Right lobe of liver (tissue), 6 donors: ENCODE measurements around the gene KDM4D. TPM values are rescaled to one million over a fixed set of nuclear protein-coding genes. Genes with fewer than 3 reads are reported as not detected.

Source experiments
- ATAC-seq, 4 donors: fragments of 200-7000 bp; cut with Tn5 transposase; one replicate each; pipeline ENCODE4 v1.9.1; 2020; ENCODE audit warnings: mild to moderate bottlenecking in 4 of 4, moderate library complexity in 4 of 4
- DNase-seq, 3 donors: peaks; one replicate each; pipeline ENCODE4 v3.0.0-alpha.2; 2020
- H3K27ac ChIP-seq, 3 donors: fragments of 200-600 bp; one replicate each; pipeline ENCODE4 v1.8.0; 2022
- H3K27me3 ChIP-seq, 2 donors: fragments of 200-600 bp; one replicate each; pipeline ENCODE4 v1.8.0; 2022
- H3K36me3 ChIP-seq, 4 donors: fragments of 200-600 bp; sonication (generic) in 1 of 4; one replicate each; pipeline versions ENCODE4 v1.5.1 to v1.8.0; 2017 to 2022; ENCODE audit warnings: control low read depth in 1 of 4
- H3K4me1 ChIP-seq, 4 donors: fragments of 200-600 bp; sonication (generic) in 1 of 4; one replicate each; pipeline versions ENCODE4 v1.5.1 to v1.8.0; 2017 to 2022; ENCODE audit warnings: control low read depth in 1 of 4
- H3K4me3 ChIP-seq, 3 donors: fragments of 200-600 bp; one replicate each; pipeline ENCODE4 v1.8.0; 2022
- H3K9me3 ChIP-seq, 4 donors: fragments of 200-600 bp; sonication (generic) in 1 of 4; one replicate each; pipeline versions ENCODE4 v1.5.1 to v1.8.0; 2017 to 2022; ENCODE audit warnings: control low read depth in 1 of 4
- POLR2A ChIP-seq: fragments of 450-650 bp; IDR thresholded peaks from one replicate; pipeline ENCODE4 v1.6.1; 2017; ENCODE audit warnings: antibody characterized with exemption, mild to moderate bottlenecking
- WGBS: methylation state at CpG from one replicate; pipeline ENCODE4 v1.1.6; 2018; ENCODE audit warnings: low coverage, low lambda C conversion rate; ENCODE audit not compliant: insufficient coverage; ENCODE audit errors: missing lambda C conversion rate; 5-methylcytosine and 5-hydroxymethylcytosine counted together
- intact Hi-C, 2 donors: fragments of 100-400 bp; cut with DNase I; formaldehyde crosslinking; loops; one replicate each; pipeline versions ENCODE4 v1.11.2 to v1.14.1; 2022
- total RNA-seq, 6 experiments: library from RNA; depleted of rRNA in 2 of 6; stranded (reverse); fragments of >200 nt in 2 of 6; fragmentation: NEBNext Ultra II Directional in 3 of 6; extraction: Animal tissue kit (Norgen Biotek cat#: 25700) in 3 of 6; gene quantifications; one replicate each; pipeline versions ENCODE4 v1.1.0 to v1.2.4, GENCODE V29; 2016 to 2023
- TF ChIP-seq, protein P1 (sequence below), 4 donors: fragments of 200-600 bp in 3 of 4; fragments of 450-650 bp in 1 of 4; IDR thresholded peaks; one replicate each; pipeline versions ENCODE4 v1.5.1 to v1.8.0; 2016 to 2022; ENCODE audit warnings: antibody characterized with exemption in 4 of 4, mild to moderate bottlenecking in 2 of 4
- donor health status: DM: no; HTN: yes; CAD: no.
- donor health status: DM: no; HTN: no; CAD: no.
- donor health status: DM: no; HTN: no; CAD: no.
- donor health status: DM: no; HTN: yes; CAD: no.
- donor health status: DM: no; HTN: yes; CAD: no.

The KDM4D gene
- total RNA-seq, 6 experiments from 2014 or later, result 0.07 to 0.80 (median 0.18) TPM

DNA sequence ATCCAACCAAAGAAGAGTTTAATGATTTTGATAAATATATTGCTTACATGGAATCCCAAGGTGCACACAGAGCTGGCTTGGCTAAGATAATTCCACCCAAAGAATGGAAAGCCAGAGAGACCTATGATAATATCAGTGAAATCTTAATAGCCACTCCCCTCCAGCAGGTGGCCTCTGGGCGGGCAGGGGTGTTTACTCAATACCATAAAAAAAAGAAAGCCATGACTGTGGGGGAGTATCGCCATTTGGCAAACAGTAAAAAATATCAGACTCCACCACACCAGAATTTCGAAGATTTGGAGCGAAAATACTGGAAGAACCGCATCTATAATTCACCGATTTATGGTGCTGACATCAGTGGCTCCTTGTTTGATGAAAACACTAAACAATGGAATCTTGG is 23.9 kb downstream of the KDM4D start:
- Histone ChIP-seq H3K4me3 (no peak overlapping the region), H3K9me3 (no peaks in the 10 kb centered on the region), H3K27ac (no peak overlapping the region), H3K27me3 (no peaks in the 10 kb centered on the region), H3K4me1 (no peaks in the 10 kb centered on the region), H3K36me3 (no peaks in the 10 kb centered on the region)
- intact Hi-C loops, result no loop called here
- WGBS, result 88% methylated on average over 6 of the region's 6 CpGs
- no peak for ATAC-seq
- TF ChIP-seq, protein P1, sequence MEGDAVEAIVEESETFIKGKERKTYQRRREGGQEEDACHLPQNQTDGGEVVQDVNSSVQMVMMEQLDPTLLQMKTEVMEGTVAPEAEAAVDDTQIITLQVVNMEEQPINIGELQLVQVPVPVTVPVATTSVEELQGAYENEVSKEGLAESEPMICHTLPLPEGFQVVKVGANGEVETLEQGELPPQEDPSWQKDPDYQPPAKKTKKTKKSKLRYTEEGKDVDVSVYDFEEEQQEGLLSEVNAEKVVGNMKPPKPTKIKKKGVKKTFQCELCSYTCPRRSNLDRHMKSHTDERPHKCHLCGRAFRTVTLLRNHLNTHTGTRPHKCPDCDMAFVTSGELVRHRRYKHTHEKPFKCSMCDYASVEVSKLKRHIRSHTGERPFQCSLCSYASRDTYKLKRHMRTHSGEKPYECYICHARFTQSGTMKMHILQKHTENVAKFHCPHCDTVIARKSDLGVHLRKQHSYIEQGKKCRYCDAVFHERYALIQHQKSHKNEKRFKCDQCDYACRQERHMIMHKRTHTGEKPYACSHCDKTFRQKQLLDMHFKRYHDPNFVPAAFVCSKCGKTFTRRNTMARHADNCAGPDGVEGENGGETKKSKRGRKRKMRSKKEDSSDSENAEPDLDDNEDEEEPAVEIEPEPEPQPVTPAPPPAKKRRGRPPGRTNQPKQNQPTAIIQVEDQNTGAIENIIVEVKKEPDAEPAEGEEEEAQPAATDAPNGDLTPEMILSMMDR (IDR thresholded peaks at IDR 0.05), result no peak
- no peak for TF ChIP-seq POLR2A
- no peak for DNase-seq

DNA sequence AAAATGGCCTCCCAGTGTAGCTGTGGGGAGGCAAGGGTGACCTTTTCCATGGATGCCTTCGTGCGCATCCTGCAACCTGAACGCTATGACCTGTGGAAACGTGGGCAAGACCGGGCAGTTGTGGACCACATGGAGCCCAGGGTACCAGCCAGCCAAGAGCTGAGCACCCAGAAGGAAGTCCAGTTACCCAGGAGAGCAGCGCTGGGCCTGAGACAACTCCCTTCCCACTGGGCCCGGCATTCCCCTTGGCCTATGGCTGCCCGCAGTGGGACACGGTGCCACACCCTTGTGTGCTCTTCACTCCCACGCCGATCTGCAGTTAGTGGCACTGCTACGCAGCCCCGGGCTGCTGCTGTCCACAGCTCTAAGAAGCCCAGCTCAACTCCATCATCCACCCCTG is 24.8 kb downstream of the KDM4D start:
- peak in 1 of 4 donors; percentile 22 for ATAC-seq
- H3K4me1 ChIP-seq, result no peaks in the 10 kb centered on the region
- H3K27ac ChIP-seq, result no peak overlapping the region
- H3K4me3 ChIP-seq, result no peak overlapping the region
- intact Hi-C loops, result no loop called here
- no peak for DNase-seq
- H3K27me3 ChIP-seq, result no peaks in the 10 kb centered on the region
- no peaks in the 10 kb centered on the region for H3K9me3 ChIP-seq
- no peaks in the 10 kb centered on the region for H3K36me3 ChIP-seq
- WGBS, result 90% methylated on average over 4 of the region's 13 CpGs
- TF ChIP-seq, protein P1 (IDR thresholded peaks at IDR 0.05), result no peak
- no peak for TF ChIP-seq POLR2A

DNA sequence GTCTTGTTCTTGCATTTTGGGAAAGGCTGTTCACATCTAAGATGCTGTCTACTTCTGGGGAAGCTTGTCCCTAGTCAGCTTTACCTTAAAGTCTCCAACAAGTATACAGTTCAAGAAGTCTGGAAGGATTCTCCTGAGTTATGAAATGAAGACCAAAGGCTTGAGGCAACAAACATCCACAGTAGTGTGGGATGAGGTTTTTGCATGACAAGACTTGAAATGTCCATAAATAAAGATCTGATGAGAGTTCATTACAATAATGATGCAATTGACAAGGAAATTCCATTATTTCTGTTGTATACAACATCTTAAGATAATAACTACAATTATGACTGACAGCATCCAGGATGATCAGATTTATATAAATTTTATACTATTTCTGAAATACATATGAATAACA is 30.2 kb downstream of the KDM4D start:
- Histone ChIP-seq H3K9me3 (no peaks in the 10 kb centered on the region), H3K4me3 (no peak overlapping the region), H3K36me3 (no peaks in the 10 kb centered on the region), H3K27me3 (no peaks in the 10 kb centered on the region), H3K4me1 (no peaks in the 10 kb centered on the region), H3K27ac (no peak overlapping the region)
- intact Hi-C loops, result no loop called here
- ATAC-seq (no peak), DNase-seq (no peak)
- TF ChIP-seq POLR2A, result no peak
- TF ChIP-seq, protein P1 (IDR thresholded peaks at IDR 0.05), result no peak

DNA sequence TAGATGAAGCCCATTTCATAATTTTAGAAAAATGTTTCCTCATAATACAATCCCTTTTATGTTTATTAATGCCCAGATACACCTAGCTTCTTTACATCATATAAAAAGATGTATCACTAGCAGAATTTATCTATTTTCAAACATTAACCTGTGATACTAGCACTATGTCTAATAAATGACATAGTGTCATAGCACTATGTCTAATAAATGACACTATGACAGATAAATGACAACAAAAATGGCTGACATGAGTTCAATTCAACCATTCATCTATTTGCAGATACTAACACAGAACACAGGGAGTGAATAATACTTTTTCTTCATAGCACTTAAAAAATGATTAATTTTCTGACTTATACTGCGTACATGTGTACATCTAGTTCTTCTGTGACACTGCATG is 32.1 kb downstream of the KDM4D start:
- no peaks in the 10 kb centered on the region for H3K27me3 ChIP-seq
- H3K4me1 ChIP-seq, result no peaks in the 10 kb centered on the region
- no peak overlapping the region for H3K27ac ChIP-seq
- intact Hi-C loops, result no loop called here
- no peaks in the 10 kb centered on the region for H3K36me3 ChIP-seq
- no peak for TF ChIP-seq POLR2A
- TF ChIP-seq, protein P1 (IDR thresholded peaks at IDR 0.05), result no peak
- no peaks in the 10 kb centered on the region for H3K9me3 ChIP-seq
- WGBS, result 47% methylated on average over 1 of the region's 1 CpG
- H3K4me3 ChIP-seq, result no peak overlapping the region
- no peak for ATAC-seq
- no peak for DNase-seq

DNA sequence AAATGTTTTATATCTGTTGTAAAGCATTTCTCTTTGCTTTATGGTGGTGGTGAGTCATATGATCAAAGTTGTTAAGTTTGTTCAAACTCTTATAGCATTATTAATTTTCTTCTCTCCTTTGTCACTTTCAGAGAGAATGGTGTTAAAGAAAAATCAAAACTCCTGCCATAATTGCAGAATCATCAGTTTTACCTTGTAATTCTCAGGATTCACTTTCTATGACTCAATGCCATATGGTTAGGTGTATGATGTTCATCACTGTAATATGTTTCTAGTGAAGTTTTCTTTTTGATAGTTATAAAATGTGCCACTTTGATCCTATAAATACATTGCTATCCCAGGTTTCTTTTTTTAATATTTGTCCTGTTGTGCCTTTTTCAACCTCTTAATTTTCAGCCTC is 37.9 kb downstream of the KDM4D start:
- Histone ChIP-seq H3K9me3 (no peaks in the 10 kb centered on the region), H3K27me3 (no peaks in the 10 kb centered on the region), H3K36me3 (no peaks in the 10 kb centered on the region), H3K4me3 (no peak overlapping the region), H3K4me1 (no peaks in the 10 kb centered on the region), H3K27ac (no peak overlapping the region)
- no peak for TF ChIP-seq POLR2A
- TF ChIP-seq, protein P1 (IDR thresholded peaks at IDR 0.05), result no peak
- no peak for DNase-seq
- ATAC-seq, result no peak
- intact Hi-C loops, result no loop called here
